Frontal cortex (tissue), 4 donors: ENCODE results near the gene CELA3B. TPM values are rescaled to one million over a fixed set of nuclear protein-coding genes. Genes with fewer than 3 reads are reported as not detected.
"Not testable (repeated sequence)": the region's sequence is repeated elsewhere in the genome, so short reads cannot be mapped to it uniquely, and the experiment has no call there.

ENCODE experiments used
- DNase-seq, 2 donors: peaks; one replicate each; pipeline ENCODE4 v3.0.0; 2012; ENCODE audit warnings: low spot score in 2 of 2
- FAIRE-seq: peaks from 2 replicates; lab custom pipeline; 2012; peaks lifted over from hg19 to GRCh38; lab: Jason Lieb, UNC
- total RNA-seq: library from RNA; depleted of rRNA; stranded (reverse); fragments of >200 nt; gene quantifications from one replicate; pipeline ENCODE4 v1.2.3, GENCODE V29; 2014
- donor health status: control.
- donor health status: control.
- donor health status: control.

The CELA3B gene
- total RNA-seq, 1 donor from 2014 or later = not detected

DNA sequence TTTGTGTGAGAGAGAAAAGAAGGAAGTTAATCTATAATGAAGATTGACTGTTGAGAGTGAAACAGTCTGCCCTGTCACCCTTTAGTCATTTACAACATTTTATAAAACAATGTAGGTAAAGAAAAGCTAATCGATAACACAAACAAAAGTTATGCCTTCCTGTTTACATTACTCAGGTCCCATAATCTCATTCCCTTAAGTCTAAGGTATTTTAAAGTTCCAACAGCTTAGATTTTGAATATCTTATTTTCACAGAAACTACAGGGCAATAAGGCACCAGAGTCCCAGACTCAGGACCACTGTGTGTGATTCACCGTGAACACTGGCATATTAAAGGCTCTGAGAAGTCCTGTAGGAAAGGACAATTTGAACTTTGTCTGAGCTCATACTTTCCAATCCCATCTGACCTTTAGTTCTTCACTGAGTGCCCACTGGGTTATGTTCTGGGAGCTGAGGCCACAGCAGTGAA is 3.8 kb upstream of the CELA3B start:
- not testable (repeated sequence) for DNase-seq, FAIRE-seq

DNA sequence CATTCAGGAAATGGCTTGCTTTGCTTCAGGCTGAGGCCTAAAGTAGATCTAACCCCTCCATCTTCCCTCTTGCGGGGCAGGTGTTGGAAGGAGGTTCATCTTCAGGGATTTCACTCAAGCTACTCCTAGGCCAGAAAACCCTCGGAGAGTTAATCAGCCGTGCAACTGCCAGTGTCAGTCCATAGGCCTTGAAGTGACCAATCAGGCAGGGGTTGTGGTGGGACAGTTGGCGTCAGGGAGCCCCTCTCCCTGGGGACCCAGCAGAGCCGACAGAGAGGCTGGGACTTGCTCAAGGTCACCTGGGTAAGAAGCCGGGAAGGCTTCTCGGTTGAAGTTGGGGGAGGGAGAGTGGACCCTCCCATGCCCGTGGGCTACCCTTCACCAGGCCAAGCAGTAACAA is 2.9 kb upstream of the CELA3B start:
- DNase-seq, FAIRE-seq: not testable (repeated sequence)

DNA sequence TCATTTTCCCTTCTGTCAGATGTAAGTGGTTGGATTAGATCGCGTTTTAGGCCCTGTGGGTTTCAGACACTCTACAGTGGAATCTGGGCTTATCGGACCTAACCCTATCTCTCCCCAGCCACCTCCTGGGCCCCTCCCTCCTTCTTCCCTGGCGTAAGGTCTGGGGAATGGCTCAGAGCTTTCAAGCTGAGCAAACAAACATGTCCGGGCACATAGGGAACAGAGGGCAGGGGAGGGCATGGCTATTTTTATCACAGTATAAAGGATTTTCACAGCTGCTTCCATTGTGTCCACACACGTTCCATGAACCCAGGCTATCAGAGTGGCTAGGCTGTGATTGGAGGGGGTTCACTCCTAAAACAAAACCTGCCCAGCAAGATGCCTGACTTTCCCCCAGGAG is 2.1 kb upstream of the CELA3B start:
- not testable (repeated sequence) for DNase-seq, FAIRE-seq

DNA sequence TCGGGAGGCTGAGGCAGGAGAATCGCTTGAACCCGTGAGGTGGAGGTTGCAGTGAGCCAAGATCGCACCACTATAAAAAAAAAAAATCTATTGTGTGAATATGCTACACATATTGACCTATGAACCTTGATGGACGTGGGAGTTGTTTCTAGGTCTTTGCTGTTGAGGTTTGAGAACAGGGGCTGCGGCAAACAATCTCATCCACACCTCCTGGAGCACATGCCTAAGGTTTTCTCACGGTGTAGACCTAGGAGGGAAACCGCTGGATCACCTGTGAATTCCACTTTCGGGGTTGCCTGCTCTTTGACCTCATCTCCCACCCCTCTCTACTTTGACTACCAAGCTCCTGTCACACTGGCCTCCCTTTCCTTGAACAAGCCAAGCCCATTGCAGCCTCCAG is 1.5 kb upstream of the CELA3B start:
- FAIRE-seq = not testable (repeated sequence)

DNA sequence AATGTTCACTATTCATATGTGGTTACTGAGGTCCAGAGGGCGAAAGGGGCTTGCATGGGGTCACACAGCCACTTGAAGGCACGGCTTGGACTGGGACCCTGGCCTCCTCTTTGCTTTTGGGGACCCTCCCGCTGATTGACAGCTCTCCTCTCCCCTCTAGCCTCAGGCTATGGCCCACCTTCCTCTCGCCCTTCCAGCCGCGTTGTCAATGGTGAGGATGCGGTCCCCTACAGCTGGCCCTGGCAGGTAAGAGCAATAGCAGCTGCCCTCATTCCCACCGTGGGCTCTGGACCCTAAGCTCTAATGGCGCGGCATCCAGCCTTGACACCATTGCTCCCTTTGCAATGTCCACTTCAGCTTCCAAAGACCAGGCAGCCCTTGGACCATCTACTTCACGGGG is 1.4 kb downstream of the CELA3B start:
- FAIRE-seq = not testable (repeated sequence)

More for the DNA sequence above, 1.5 kb upstream of the CELA3B start:
- DNase-seq = not testable (repeated sequence)

DNA sequence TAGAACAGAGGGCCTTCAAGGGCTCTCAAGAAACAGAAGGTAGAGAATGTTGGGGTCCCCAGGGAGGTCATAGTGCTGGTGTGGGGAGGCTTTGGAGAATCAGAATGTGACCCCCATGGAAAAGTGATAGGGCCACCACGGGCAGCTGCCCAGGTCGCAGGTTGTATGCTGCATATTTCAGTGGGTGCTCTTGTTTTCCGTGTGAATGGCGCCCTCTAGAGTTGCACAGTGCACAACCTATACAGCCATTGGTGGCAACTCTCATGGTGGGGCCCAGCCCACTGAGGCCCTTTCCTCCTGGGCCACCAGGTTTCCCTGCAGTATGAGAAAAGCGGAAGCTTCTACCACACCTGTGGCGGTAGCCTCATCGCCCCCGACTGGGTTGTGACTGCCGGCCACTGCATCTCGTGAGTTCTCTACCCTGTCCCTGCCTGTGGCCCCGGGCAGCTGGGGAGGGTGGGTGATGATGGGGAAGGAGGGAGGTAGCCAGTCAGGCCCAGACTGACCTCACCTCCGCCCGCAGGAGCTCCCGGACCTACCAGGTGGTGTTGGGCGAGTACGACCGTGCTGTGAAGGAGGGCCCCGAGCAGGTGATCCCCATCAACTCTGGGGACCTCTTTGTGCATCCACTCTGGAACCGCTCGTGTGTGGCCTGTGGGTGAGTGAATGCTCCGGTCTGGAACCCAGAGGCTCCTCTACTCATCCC is 3.8 kb downstream of the CELA3B start:
- not testable (repeated sequence) for FAIRE-seq, DNase-seq

More for the DNA sequence above, 1.4 kb downstream of the CELA3B start:
- DNase-seq = not testable (repeated sequence)

DNA sequence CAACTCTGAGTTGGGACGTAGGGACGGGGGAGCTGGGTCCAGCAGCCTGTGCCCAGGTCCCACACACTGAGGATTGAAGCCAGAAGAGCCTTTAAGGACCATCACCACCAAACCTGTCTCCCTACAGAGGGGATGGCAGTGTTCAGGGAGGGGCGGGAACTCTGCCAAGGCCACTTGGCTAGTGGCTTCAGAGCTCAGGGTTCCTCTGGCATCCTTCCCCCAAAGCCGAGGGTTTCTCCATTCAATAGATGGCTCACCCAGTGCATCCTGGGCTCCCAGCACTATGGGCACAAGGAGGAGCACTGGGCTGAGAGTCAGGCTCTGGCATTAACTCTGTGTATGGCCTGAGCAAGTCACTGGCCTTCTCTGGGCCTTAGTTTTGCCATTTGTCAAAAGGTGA is 4.4 kb downstream of the CELA3B start:
- DNase-seq, FAIRE-seq: not testable (repeated sequence)

DNA sequence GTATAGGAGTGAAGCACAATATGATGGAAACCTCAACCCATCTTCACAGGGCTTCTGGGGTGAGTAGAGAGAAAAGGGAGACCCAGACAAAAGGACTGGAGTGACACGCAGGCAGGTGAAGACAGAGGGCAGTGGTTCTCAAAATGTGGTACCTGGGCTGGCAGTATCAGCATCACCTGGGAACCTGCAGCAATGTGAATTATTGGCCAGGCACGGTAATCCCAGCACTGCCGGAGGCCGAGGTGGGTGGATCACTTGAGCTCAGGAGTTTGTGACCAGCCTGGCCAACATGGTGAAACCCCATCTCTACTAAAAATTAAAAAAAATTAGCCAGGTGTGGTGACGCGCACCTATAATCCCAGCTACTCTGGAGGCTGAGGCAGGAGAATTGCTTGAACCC is 5.3 kb downstream of the CELA3B start:
- not testable (repeated sequence) for DNase-seq, FAIRE-seq

DNA sequence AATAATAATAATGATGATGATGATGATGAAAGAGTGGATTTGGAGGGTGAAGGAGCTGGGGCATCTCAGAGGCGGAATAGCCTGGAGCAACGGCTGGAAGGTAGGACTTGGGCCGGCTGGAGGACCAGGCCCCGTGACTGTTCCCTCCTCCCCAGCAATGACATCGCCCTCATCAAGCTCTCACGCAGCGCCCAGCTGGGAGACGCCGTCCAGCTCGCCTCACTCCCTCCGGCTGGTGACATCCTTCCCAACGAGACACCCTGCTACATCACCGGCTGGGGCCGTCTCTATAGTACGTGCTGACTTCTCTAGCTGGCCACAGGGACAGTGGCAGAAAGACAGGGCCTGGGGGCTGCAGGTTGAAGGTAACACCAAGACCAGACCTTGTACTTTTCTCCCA is 6.7 kb downstream of the CELA3B start:
- not testable (repeated sequence) for DNase-seq, FAIRE-seq

DNA sequence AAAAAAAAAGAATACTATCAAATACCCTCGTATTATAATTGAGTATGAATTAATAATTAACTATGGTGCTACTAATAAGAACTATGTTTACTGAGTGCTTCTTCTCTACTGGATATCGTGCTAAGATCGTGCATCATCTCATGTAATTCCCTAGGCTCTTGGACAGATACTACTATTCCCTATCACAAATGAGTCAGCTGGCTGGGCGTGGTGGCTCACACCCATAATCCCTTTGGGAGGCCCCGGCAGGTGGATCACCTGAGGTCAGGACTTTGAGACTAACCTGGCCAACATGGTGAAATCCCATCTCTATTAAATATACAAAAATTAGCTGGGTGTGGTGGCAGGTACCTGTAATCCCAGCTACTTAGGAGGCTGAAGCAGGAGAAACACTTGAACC is 9.1 kb downstream of the CELA3B start:
- not testable (repeated sequence) for DNase-seq, FAIRE-seq

DNA sequence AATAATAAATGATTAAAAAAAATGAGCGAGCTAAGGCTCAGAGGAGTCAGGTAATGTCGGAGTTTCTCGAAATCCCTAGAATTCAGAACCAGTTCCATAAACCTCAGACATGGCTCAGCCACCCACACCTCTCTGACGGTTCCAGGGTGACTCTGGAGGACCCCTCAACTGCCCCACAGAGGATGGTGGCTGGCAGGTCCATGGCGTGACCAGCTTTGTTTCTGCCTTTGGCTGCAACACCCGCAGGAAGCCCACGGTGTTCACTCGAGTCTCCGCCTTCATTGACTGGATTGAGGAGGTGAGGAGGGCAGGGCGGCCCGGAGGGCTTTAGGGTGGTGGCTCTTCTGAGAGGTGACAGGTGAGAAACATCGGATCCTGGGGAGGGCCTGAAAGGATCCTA is 9.6 kb downstream of the CELA3B start:
- not testable (repeated sequence) for DNase-seq, FAIRE-seq

DNA sequence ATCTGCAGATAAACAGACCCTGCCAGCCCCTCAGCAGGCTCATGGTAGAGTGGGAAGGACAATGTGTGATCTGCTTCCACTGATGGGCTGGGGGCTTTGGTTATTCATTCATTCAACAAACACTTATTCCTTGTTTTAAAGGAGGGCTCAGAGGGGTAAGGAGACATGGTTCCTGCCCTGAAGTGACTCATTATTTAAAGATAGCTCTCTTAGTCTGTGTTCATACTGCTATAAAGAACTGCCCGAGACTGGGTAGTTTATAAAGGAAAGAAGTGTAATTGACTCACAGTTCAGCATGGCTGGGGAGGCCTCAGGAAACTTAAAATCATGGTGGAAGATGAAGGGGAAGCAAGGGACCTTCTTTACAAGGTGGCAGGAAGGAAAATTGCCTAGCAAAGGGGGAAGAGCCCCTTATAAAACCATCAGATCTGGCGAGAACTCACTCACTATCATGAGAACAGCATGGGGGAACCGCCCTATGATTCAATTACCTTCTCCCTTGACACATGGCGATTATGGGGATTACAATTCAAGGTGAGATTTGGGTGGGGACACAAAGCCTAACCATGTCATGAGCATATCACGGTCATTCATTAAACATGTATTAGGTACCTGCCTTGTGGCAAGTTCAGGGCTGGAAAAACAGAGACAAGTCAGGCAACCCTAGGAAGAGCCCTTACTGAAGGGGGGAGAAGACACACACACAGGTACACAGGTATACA is 13.0 kb downstream of the CELA3B start:
- FAIRE-seq, DNase-seq: not testable (repeated sequence)

DNA sequence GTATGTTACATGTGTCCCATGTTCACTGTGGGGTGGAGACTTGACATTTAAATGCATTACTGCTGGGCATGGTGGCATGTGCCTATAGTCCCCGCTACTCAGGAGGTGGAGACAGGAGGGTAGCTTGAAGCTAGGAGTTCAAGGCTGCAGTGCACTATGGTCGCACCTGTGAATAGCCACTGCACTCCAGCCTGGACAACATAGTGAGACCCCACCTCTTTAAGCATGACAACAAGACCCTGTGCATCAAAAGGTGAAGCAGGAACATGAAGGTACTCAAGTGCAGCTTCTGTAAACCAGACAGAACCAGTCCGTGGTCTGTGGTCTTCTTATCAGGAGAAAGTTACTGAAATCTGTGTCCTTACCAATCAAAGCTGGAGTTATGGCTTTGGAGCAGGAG is 15.4 kb downstream of the CELA3B start:
- FAIRE-seq, DNase-seq: not testable (repeated sequence)

DNA sequence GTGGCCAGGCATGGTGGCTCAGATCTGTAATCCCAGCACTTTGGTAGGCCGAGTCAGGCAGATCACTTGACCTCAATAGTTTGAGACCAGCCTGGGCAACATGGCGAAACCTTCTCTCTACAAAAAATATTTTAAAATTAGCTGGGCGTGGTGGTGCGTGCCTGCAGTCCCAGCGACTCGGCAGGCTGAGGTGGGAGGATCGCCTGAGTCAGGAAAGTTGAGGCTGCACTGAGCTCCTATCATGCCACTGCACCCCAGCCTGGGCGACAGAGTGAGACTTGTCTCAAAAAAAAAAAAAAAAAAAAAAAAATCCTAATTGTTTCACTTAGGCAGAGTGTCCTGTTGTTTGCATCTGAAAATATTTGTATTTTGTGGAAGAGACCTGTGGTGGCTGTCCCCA is 17.9 kb downstream of the CELA3B start:
- DNase-seq, FAIRE-seq: not testable (repeated sequence)

DNA sequence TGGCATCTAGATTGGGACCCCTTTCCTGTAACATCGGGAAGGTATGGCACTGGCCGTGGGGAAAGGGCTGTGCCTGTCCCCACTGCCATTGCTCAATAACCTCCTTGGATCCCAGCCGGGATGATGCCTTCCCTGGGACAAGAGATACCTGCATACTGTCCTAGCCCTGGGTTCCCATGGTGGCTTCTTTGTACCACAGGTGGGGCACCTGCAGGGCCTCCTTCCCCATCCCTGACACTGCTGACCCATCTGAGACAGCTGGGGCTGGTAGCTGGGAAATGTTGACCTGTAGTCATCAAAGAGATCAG is 19.8 kb downstream of the CELA3B start:
- FAIRE-seq, DNase-seq: not testable (repeated sequence)

DNA sequence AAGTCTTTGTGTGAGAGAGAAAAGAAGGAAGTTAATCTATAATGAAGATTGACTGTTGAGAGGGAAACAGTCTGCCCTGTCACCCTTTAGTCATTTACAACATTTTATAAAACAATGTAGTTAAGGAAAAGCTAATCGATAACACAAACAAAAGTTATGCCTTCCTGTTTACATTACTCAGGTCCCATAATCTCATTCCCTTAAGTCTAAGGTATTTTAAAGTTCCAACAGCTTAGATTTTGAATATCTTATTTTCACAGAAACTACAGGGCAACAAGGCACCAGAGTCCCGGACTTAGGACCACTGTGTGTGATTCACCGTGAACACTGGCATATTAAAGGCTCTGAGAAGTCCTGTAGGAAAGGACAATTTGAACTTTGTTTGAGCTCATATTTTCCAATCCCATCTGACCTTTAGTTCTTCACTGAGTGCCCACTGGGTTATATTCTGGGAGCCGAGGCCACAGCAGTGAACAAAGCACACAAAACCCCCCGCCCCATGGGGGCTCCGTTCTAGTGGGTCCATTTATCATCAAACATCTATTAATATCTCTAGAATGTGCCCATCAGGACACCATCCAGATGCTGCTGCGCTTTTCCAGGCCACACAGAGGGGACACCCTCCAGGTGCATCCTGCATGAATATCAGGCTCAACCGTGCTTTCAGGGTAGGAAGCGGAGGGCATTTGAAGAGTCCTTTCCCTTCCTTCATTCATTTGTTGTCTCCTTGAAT is 21.2 kb downstream of the CELA3B start:
- DNase-seq, FAIRE-seq: not testable (repeated sequence)

DNA sequence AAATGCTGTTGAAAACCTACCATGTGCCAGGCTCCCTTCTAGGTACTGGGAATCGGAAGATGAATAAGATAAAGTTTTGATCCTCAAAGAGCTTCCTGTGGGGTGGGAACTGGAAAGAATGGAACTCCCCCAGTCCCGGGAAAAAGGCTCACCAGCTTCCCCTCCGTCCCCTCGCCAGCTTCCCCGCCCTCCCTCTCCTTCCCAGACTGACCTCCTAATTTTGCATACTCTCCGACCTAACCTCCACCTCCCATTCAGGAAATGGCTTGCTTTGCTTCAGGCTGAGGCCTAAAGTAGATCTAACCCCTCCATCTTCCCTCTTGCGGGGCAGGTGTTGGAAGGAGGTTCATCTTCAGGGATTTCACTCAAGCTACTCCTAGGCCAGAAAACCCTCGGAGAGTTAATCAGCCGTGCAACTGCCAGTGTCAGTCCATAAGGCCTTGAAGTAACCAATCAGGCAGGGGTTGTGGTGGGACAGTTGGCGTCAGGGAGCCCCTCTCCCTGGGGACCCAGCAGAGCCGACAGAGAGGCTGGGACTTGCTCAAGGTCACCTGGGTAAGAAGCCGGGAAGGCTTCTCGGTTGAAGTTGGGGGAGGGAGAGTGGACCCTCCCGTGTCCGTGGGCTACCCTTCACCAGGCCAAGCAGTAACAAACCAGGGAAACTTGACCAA is 21.9 kb downstream of the CELA3B start:
- FAIRE-seq, DNase-seq: not testable (repeated sequence)

DNA sequence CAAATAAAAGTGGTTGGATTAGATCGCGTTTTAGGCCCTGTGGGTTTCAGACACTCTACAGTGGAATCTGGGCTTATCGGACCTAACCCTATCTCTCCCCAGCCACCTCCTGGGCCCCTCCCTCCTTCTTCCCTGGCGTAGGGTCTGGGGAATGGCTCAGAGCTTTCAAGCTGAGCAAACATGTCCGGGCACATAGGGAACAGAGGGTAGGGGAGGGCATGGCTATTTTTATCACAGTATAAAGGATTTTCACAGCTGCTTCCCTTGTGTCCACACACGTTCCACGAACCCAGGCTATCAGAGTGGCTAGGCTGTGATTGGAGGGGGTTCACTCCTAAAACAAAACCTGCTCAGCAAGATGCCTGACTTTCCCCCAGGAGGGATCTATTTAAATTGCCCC is 22.8 kb downstream of the CELA3B start:
- FAIRE-seq, DNase-seq: not testable (repeated sequence)

DNA sequence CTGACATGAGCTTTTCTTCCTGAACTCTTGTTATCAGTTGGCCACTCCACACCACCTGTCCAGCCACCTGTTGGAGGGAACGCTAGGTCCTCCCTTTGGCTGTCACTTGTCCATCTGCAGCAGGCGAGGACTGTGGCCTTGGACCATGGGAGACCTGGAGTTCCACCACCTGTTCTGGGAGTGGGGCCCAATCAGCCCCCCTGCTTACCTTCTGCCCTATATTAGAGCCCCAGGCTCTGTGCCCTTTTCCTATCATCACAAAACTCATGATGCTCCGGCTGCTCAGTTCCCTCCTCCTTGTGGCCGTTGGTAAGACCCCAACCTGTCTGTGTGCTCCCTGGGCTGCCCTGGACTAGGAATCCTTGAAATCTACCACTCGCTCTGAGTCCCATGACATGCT is 24.6 kb downstream of the CELA3B start, which contains the start of gene CELA3A:
Gene CELA3A, plus strand, starts transcription at position 249 of the 400 bp plus-strand sequence. Its CDS starts 18 bp downstream, at position 267.
- no peak for FAIRE-seq

More for the DNA sequence above, 24.6 kb downstream of the CELA3B start, which contains the start of gene CELA3A:
- DNase-seq = no peak
